GM19043 (cell line): ENCODE data around the gene PTPRD.
"Not testable (repeated sequence)": the region's sequence is repeated elsewhere in the genome, so short reads cannot be mapped to it uniquely, and the experiment has no call there.

ENCODE experiments used
- ATAC-seq: cut with Tn5 transposase; IDR thresholded peaks from one replicate; pipeline ENCODE4 v1.9.1; 2021; ENCODE audit warnings: low read depth; ENCODE audit not compliant: unreplicated experiment

The PTPRD gene

GRCh38 chr9:8962084-8962483, 1650.7 kb downstream of the PTPRD start:
- ATAC-seq = no peak

- ATAC-seq = no peak
These were observed 1651.5 kb downstream of the PTPRD start for GRCh38 chr9:8961186-8961851.

GRCh38 chr9:8960254-8960653, 1652.5 kb downstream of the PTPRD start:
- ATAC-seq = no peak

GRCh38 chr9:8958358-8958757, 1654.4 kb downstream of the PTPRD start:
- ATAC-seq = no peak

- no peak for ATAC-seq
These were observed 1657.5 kb downstream of the PTPRD start for GRCh38 chr9:8955315-8955714.

GRCh38 chr9:8946461-8946860, 1666.3 kb downstream of the PTPRD start:
- ATAC-seq = no peak

- ATAC-seq = no peak
These were observed 1669.4 kb downstream of the PTPRD start for GRCh38 chr9:8943392-8943791.

GRCh38 chr9:8940650-8941049, 1672.2 kb downstream of the PTPRD start:
- no peak for ATAC-seq

- ATAC-seq = no peak
These were observed 1686.3 kb downstream of the PTPRD start for GRCh38 chr9:8926461-8926860.

- ATAC-seq = no peak
These were observed 1688.2 kb downstream of the PTPRD start for GRCh38 chr9:8924562-8924961.

GRCh38 chr9:8920478-8921183, 1692.2 kb downstream of the PTPRD start:
- ATAC-seq = not testable (repeated sequence)

- ATAC-seq = no peak
These were observed 1694.7 kb downstream of the PTPRD start for GRCh38 chr9:8917956-8918739.

GRCh38 chr9:8916771-8917170, 1696.0 kb downstream of the PTPRD start:
- ATAC-seq = no peak

GRCh38 chr9:8907868-8908267, 1704.9 kb downstream of the PTPRD start:
- ATAC-seq = no peak

- ATAC-seq = no peak
These were observed 1707.1 kb downstream of the PTPRD start for GRCh38 chr9:8905731-8906130.

- no peak for ATAC-seq
These were observed 1707.9 kb downstream of the PTPRD start for GRCh38 chr9:8904771-8905515.

GRCh38 chr9:8903077-8903476, 1709.7 kb downstream of the PTPRD start:
- no peak for ATAC-seq

GRCh38 chr9:8901146-8901545, 1711.7 kb downstream of the PTPRD start:
- no peak for ATAC-seq

GRCh38 chr9:8899511-8899910, 1713.3 kb downstream of the PTPRD start:
- no peak for ATAC-seq

GRCh38 chr9:8895861-8896224, 1717.0 kb downstream of the PTPRD start:
- no peak for ATAC-seq
